HG02623 (cell line): ENCODE data around the gene COMMD8.
"Not testable (repeated sequence)": the region's sequence is repeated elsewhere in the genome, so short reads cannot be mapped to it uniquely, and the experiment has no call there.

Source experiments
- ATAC-seq: cut with Tn5 transposase; IDR thresholded peaks from one replicate; pipeline ENCODE4 v1.9.1; 2021; ENCODE audit warnings: moderate library complexity; ENCODE audit not compliant: unreplicated experiment

Gene COMMD8

GRCh38 chr4:47463235-47463956 lies at the start of gene COMMD8:
Gene COMMD8 (minus strand): TSS chr4:47463702. CDS start chr4:47463651, 51 bp downstream.
- ATAC-seq = peak; percentile 84

GRCh38 chr4:47510506-47511143 lies 47.1 kb upstream of the COMMD8 start:
- peak; percentile 97 for ATAC-seq

GRCh38 chr4:47505666-47506065 lies 42.2 kb upstream of the COMMD8 start:
- no peak for ATAC-seq

- ATAC-seq = no peak
Observed at GRCh38 chr4:47505147-47505546, 41.6 kb upstream of the COMMD8 start.

- ATAC-seq = no peak
Observed at GRCh38 chr4:47500776-47501175, 37.3 kb upstream of the COMMD8 start.

GRCh38 chr4:47499700-47500099 lies 36.2 kb upstream of the COMMD8 start:
- peak; percentile 44 for ATAC-seq

- no peak for ATAC-seq
Observed at GRCh38 chr4:47498899-47499298, 35.4 kb upstream of the COMMD8 start.

- ATAC-seq = no peak
Observed at GRCh38 chr4:47494124-47494430, 30.6 kb upstream of the COMMD8 start.

- ATAC-seq = peak; percentile 46
Observed at GRCh38 chr4:47493238-47494123, 30.0 kb upstream of the COMMD8 start.

GRCh38 chr4:47490550-47490949 lies 27.0 kb upstream of the COMMD8 start:
- peak; percentile 60 for ATAC-seq

GRCh38 chr4:47488706-47489105 lies 25.2 kb upstream of the COMMD8 start:
- ATAC-seq = no peak

- ATAC-seq = not testable (repeated sequence)
Observed at GRCh38 chr4:47486727-47487126, 23.2 kb upstream of the COMMD8 start.

- ATAC-seq = no peak
Observed at GRCh38 chr4:47486231-47486673, 22.8 kb upstream of the COMMD8 start.

GRCh38 chr4:47485768-47486167 lies 22.3 kb upstream of the COMMD8 start:
- peak; percentile 8 for ATAC-seq

- ATAC-seq = peak; percentile 95
Observed at GRCh38 chr4:47485047-47485692, 21.7 kb upstream of the COMMD8 start, which contains the start of gene ATP10D. Gene ATP10D (plus strand): TSS chr4:47485275. CDS start chr4:47512541, 27,266 bp downstream.

GRCh38 chr4:47484168-47484567 lies 20.7 kb upstream of the COMMD8 start:
- no peak for ATAC-seq

- ATAC-seq = no peak
Observed at GRCh38 chr4:47483745-47484144, 20.2 kb upstream of the COMMD8 start.

GRCh38 chr4:47482326-47482725 lies 18.8 kb upstream of the COMMD8 start:
- ATAC-seq = no peak

- no peak for ATAC-seq
Observed at GRCh38 chr4:47478804-47479203, 15.3 kb upstream of the COMMD8 start.

- no peak for ATAC-seq
Observed at GRCh38 chr4:47475411-47475810, 11.9 kb upstream of the COMMD8 start.

- ATAC-seq = no peak
Observed at GRCh38 chr4:47474799-47475198, 11.3 kb upstream of the COMMD8 start.
